HL-60 (cell line): ENCODE measurements around the gene ZNF559.

Experiments
- POLR2AphosphoS5 ChIP-seq: IDR thresholded peaks from 2 replicates; pipeline ENCODE4 v1.6.1; 2012; ENCODE audit warnings: low read depth
- REST ChIP-seq: IDR thresholded peaks from 2 replicates; pipeline ENCODE4 v1.6.1; 2012; ENCODE audit warnings: low read depth; ENCODE audit not compliant: insufficient replicate concordance
- SPI1 ChIP-seq: IDR thresholded peaks from 2 replicates; pipeline ENCODE4 v1.6.1; 2012; ENCODE audit warnings: low read depth, mild to moderate bottlenecking, borderline replicate concordance
- TF ChIP-seq, protein P1 (sequence below): IDR thresholded peaks from one replicate; pipeline ENCODE4 v1.5.1; 2011; ENCODE audit warnings: low read length, control low read depth, inconsistent platforms; ENCODE audit not compliant: insufficient read depth

DNA sequence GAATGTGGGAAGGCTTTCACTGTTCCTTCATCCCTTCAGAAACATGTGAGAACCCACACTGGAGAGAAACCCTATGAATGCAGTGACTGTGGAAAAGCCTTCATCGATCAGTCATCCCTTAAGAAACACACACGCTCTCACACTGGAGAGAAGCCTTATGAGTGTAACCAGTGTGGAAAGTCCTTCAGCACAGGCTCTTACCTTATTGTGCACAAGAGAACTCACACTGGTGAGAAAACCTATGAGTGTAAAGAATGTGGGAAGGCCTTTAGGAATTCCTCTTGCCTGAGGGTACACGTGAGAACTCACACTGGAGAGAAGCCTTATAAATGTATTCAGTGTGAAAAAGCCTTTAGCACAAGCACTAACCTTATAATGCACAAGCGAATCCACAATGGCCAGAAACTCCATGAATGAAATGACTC is 57.4 kb downstream of the ZNF559 start:
- TF ChIP-seq, protein P1, sequence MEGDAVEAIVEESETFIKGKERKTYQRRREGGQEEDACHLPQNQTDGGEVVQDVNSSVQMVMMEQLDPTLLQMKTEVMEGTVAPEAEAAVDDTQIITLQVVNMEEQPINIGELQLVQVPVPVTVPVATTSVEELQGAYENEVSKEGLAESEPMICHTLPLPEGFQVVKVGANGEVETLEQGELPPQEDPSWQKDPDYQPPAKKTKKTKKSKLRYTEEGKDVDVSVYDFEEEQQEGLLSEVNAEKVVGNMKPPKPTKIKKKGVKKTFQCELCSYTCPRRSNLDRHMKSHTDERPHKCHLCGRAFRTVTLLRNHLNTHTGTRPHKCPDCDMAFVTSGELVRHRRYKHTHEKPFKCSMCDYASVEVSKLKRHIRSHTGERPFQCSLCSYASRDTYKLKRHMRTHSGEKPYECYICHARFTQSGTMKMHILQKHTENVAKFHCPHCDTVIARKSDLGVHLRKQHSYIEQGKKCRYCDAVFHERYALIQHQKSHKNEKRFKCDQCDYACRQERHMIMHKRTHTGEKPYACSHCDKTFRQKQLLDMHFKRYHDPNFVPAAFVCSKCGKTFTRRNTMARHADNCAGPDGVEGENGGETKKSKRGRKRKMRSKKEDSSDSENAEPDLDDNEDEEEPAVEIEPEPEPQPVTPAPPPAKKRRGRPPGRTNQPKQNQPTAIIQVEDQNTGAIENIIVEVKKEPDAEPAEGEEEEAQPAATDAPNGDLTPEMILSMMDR, result no peak
- no peak for TF ChIP-seq POLR2AphosphoS5
- TF ChIP-seq REST, result no peak
- no peak for TF ChIP-seq SPI1
